ENCODE data around the gene PLTP. TPM values are rescaled to one million over a fixed set of nuclear protein-coding genes. Genes with fewer than 3 reads are reported as not detected.

PLTP gene
- total and polyA plus RNA-seq, 3 experiments from 2014 or later = 0.45 to 3.2 (median 2.5) TPM

- POLR2A ChIA-PET = no interaction called here
- Mint-ChIP-seq H3K27ac (peak overlapping the region in 1 of 8 donors; percentile 90), H3K9me3 (no peaks in the 10 kb centered on the region)
Measured at GRCh38 chr20:45848969-45849582, 62.9 kb downstream of the PLTP start.

More at GRCh38 chr20:45848969-45849582, 62.9 kb downstream of the PLTP start:
- DNase-seq = no peak
- CTCF ChIA-PET = no interaction called here
- Mint-ChIP-seq H3K4me1 (peaks cover 9 to 26% (median 14%) of the 10 kb centered on the region in 3 donors), H3K36me3 (peaks cover 7 to 76% (median 15%) of the 10 kb centered on the region in 3 donors), H3K4me3 (no peak overlapping the region), H3K27me3 (no peaks in the 10 kb centered on the region)
- Histone ChIP-seq H3K4me3 (ENCODE audit: low read length) (no peak overlapping the region), H3K27ac (ENCODE audit: low read depth, low read length) (no peak overlapping the region), H3K9me3 (ENCODE audit: low read length) (no peaks in the 10 kb centered on the region), H3K27me3 (ENCODE audit: insufficient read depth, low read length, poor library complexity, severe bottlenecking) (no peaks in the 10 kb centered on the region), H3K36me3 (ENCODE audit: insufficient read depth, low read length) (peaks cover 33% of the 10 kb centered on the region), H3K4me1 (ENCODE audit: insufficient read depth, low read length) (no peaks in the 10 kb centered on the region)

Other genes starting within 250 kb of the PLTP start
- not detected for gene WFDC11, start 241.9 kb downstream of the PLTP start, total RNA-seq
- not detected for gene WFDC11, start 241.9 kb downstream of the PLTP start, polyA plus RNA-seq
- gene WFDC13, start 210.1 kb downstream of the PLTP start, total RNA-seq = not detected
- gene WFDC13, start 210.1 kb downstream of the PLTP start, polyA plus RNA-seq = not detected
- gene WFDC10B, start 207.1 kb downstream of the PLTP start, total RNA-seq = not detected
- gene WFDC10B, start 207.1 kb downstream of the PLTP start, polyA plus RNA-seq = not detected
- not detected for gene SPINT4, start 189.8 kb downstream of the PLTP start, total RNA-seq
- not detected for gene SPINT4, start 189.8 kb downstream of the PLTP start, polyA plus RNA-seq
- gene WFDC3, start 120.3 kb downstream of the PLTP start, total RNA-seq = not detected
- not detected for gene WFDC3, start 120.3 kb downstream of the PLTP start, polyA plus RNA-seq
- gene DNTTIP1, start 120.2 kb downstream of the PLTP start, total RNA-seq = 10 to 100 TPM; 33.4 to 37.1 TPM
- 26.8 TPM for gene DNTTIP1, start 120.2 kb downstream of the PLTP start, polyA plus RNA-seq
- gene UBE2C, start 99.5 kb downstream of the PLTP start, total RNA-seq = 100 to 1,000 TPM; 124 to 130 TPM
- not detected for gene UBE2C, start 99.5 kb downstream of the PLTP start, polyA plus RNA-seq
- gene TNNC2, start 84.8 kb downstream of the PLTP start, total RNA-seq = not detected
- gene TNNC2, start 84.8 kb downstream of the PLTP start, polyA plus RNA-seq = 0.36 TPM
- gene SNX21, start 78.4 kb downstream of the PLTP start, total RNA-seq = 1 to 10 TPM; 1.2 to 1.3 TPM
- gene SNX21, start 78.4 kb downstream of the PLTP start, polyA plus RNA-seq = 3.4 TPM
- gene ACOT8, start 54.8 kb downstream of the PLTP start, total RNA-seq = 10 to 100 TPM; 27.1 to 27.3 TPM
- gene ACOT8, start 54.8 kb downstream of the PLTP start, polyA plus RNA-seq = 41.0 TPM
- gene ZSWIM3, start 54.5 kb downstream of the PLTP start, total RNA-seq = 1 to 10 TPM; 5.9 to 6.5 TPM
- gene ZSWIM3, start 54.5 kb downstream of the PLTP start, polyA plus RNA-seq = 2.0 TPM
- 10 to 100 TPM; 12.3 TPM for gene ZSWIM1, start 30.9 kb downstream of the PLTP start, total RNA-seq
- 2.1 TPM for gene ZSWIM1, start 30.9 kb downstream of the PLTP start, polyA plus RNA-seq
- 1 to 10 TPM in 1 of 2 experiments, under 1 TPM in 1; 0.98 to 1.9 TPM for gene SPATA25, start 24.5 kb downstream of the PLTP start, total RNA-seq
- gene SPATA25, start 24.5 kb downstream of the PLTP start, polyA plus RNA-seq = not detected
- gene NEURL2, start 20.9 kb downstream of the PLTP start, total RNA-seq = 1 to 10 TPM; 2.7 to 2.8 TPM
- gene NEURL2, start 20.9 kb downstream of the PLTP start, polyA plus RNA-seq = 0.94 TPM
- gene CTSA, start 20.8 kb downstream of the PLTP start, total RNA-seq = 10 to 100 TPM; 81.1 to 82.1 TPM
- 219 TPM for gene CTSA, start 20.8 kb downstream of the PLTP start, polyA plus RNA-seq
- gene PCIF1, start 22.5 kb upstream of the PLTP start, total RNA-seq = 10 to 100 TPM; 33.6 to 34.1 TPM
- 88.0 TPM for gene PCIF1, start 22.5 kb upstream of the PLTP start, polyA plus RNA-seq
- gene ZNF335, start 60.0 kb upstream of the PLTP start, total RNA-seq = 10 to 100 TPM; 37.5 to 38.3 TPM
- gene ZNF335, start 60.0 kb upstream of the PLTP start, polyA plus RNA-seq = 14.6 TPM
- gene MMP9, start 96.8 kb upstream of the PLTP start, total RNA-seq = 1 to 10 TPM; 3.9 to 5.0 TPM
- not detected for gene MMP9, start 96.8 kb upstream of the PLTP start, polyA plus RNA-seq
- not detected for gene SLC12A5, start 117.1 kb upstream of the PLTP start, total RNA-seq
- not detected for gene SLC12A5, start 117.1 kb upstream of the PLTP start, polyA plus RNA-seq
- 10 to 100 TPM; 34.9 to 36.9 TPM for gene NCOA5, start 177.8 kb upstream of the PLTP start, total RNA-seq
- 28.7 TPM for gene NCOA5, start 177.8 kb upstream of the PLTP start, polyA plus RNA-seq
- gene CD40, start 206.2 kb upstream of the PLTP start, total RNA-seq = 1 to 10 TPM; 3.5 to 4.1 TPM
- 2.8 TPM for gene CD40, start 206.2 kb upstream of the PLTP start, polyA plus RNA-seq